A549 (cell line): ENCODE measurements around the gene ABCA1.

ENCODE experiments used
- CEBPB ChIP-seq, 2 experiments: fragments of >200 bp in 1 of 2; sonication (Bioruptor Twin) in 1 of 2; formaldehyde crosslinking in 1 of 2; IDR thresholded peaks; 2 replicates each; pipeline ENCODE4 v1.6.1; 2012 to 2016
- EP300 ChIP-seq, 2 experiments: fragments of >200 bp; sonication (Bioruptor Twin); formaldehyde crosslinking; IDR thresholded peaks; 2 replicates in 1 of 2; 3 replicates in 1 of 2; pipeline ENCODE4 v1.6.1; 2016 to 2017
- POLR2A ChIP-seq: IDR thresholded peaks from 2 replicates; pipeline ENCODE4 v1.6.1; 2012; ENCODE audit warnings: mild to moderate bottlenecking, low read length
- ZSCAN20 ChIP-seq: fragments of 250-450 bp; sonication (Bioruptor Pico); IDR thresholded peaks from 2 replicates; pipeline ENCODE4 v1.8.0; 2022; ENCODE audit warnings: mild to moderate bottlenecking, moderate library complexity
- TF ChIP-seq, protein P1 (sequence below): fragments of >200 bp; sonication (Bioruptor Twin); formaldehyde crosslinking; IDR thresholded peaks from 3 replicates; pipeline ENCODE4 v1.5.1; 2016

- no peak for TF ChIP-seq EP300 (IDR thresholded peaks at IDR 0.05)
- no peak for TF ChIP-seq ZSCAN20 (CRISPR knock-in tag)
- TF ChIP-seq POLR2A = no peak
- TF ChIP-seq CEBPB (IDR thresholded peaks at IDR 0.05) = no peak
- TF ChIP-seq, protein P1, sequence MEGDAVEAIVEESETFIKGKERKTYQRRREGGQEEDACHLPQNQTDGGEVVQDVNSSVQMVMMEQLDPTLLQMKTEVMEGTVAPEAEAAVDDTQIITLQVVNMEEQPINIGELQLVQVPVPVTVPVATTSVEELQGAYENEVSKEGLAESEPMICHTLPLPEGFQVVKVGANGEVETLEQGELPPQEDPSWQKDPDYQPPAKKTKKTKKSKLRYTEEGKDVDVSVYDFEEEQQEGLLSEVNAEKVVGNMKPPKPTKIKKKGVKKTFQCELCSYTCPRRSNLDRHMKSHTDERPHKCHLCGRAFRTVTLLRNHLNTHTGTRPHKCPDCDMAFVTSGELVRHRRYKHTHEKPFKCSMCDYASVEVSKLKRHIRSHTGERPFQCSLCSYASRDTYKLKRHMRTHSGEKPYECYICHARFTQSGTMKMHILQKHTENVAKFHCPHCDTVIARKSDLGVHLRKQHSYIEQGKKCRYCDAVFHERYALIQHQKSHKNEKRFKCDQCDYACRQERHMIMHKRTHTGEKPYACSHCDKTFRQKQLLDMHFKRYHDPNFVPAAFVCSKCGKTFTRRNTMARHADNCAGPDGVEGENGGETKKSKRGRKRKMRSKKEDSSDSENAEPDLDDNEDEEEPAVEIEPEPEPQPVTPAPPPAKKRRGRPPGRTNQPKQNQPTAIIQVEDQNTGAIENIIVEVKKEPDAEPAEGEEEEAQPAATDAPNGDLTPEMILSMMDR = no peak
These were observed 16.9 kb upstream of the ABCA1 start for GRCh38 chr9:104944871-104945270.
